ENCODE measurements around the gene SARS1. TPM values are rescaled to one million over a fixed set of nuclear protein-coding genes. Genes with fewer than 3 reads are reported as not detected.

Gene SARS1
- polyA plus RNA-seq, 1 of the 3 experiments (the other 2 are of a cell fraction) = 98.3 TPM

DNA sequence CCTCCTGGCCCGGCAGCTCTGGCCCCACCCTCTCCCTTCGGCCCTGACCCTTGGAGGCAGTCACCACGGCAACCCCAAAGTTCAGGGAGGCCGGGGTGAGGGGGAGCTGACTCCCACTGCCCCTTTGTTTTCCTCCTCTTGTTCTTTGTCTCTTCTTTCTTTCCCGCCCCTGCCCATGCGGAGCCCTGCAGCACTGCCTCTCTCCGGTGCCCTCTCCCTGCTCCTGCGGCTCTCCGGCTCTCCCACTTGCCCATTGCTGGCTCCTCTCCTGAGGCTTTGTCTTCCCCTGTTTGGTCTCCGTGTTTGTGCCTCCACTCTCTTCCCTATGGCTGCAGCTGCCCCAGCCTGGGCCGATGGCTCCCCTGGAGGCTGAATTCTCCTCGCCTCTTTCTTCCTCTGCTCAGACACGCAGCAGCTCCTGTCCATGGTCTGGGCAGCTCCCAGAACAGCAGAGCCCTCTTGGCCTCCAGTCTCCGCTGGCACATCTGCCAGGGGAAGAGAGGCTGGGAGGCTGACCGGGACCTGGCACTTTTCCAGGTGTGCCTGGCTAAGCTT, 41.5 kb downstream of the SARS1 start:
- Histone ChIP-seq H3K4me1 (ENCODE audit: control insufficient read depth in 1 of 2, insufficient read depth in 2 of 2, low read depth in 1 of 2, low read length in 1 of 2) (peaks cover 0 to 57% of the 10 kb centered on the region in 2 experiments; a peak in 1 of 4 replicates), H3K27ac (ENCODE audit: low read depth in 2 of 2, low read length in 1 of 2) (peak overlapping the region in 1 of 2 experiments; percentile 97; a peak in 2 of 4 replicates), H3K9ac (no peak overlapping the region), H3K79me2 (ENCODE audit: insufficient read depth) (no peaks in the 10 kb centered on the region), H3K4me2 (no peak overlapping the region), H4K20me1 (ENCODE audit: insufficient read depth) (no peaks in the 10 kb centered on the region), H2AFZ (ENCODE audit: low read depth) (no peak overlapping the region), H3K9me2 (no peaks in the 10 kb centered on the region), H3F3A (replicated peaks; ENCODE audit: insufficient read depth) (no peaks in the 10 kb centered on the region), H3K9me3 (no peaks in the 10 kb centered on the region), H3K27me3 (ENCODE audit: insufficient read depth) (no peaks in the 10 kb centered on the region), H3K4me3 (ENCODE audit: low read depth in 2 of 2, low read length in 1 of 2) (no peak overlapping the region; a peak in 1 of 4 replicates), H3K36me3 (replicated peaks in 1 of 2; ENCODE audit: control insufficient read depth in 1 of 2, insufficient read depth in 2 of 2, low read length in 1 of 2) (peaks cover 0 to 5% of the 10 kb centered on the region in 2 experiments)
- 90% methylated on average over 12 of the region's 15 CpGs for WGBS (ENCODE audit: low lambda C conversion rate)
- POLR2A ChIA-PET = interaction anchor here (0.6 to 2.7 kb wide), 2 partner anchors 10 to 155 kb away, joined by 3 to 11 read pairs; no protein-coding TSS in a partner anchor
- TF ChIP-seq ELF1 (IDR thresholded peaks at IDR 0.05) (no peak), TEAD4 (IDR thresholded peaks at IDR 0.05; ENCODE audit: borderline replicate concordance, insufficient read depth) (no peak), CHD2 (IDR thresholded peaks at IDR 0.05; ENCODE audit: low read length, partially characterized antibody) (no peak), MXI1 (IDR thresholded peaks at IDR 0.05; ENCODE audit: low read depth, low read length) (no peak), EP300 (IDR thresholded peaks at IDR 0.05; ENCODE audit: borderline replicate concordance in 1 of 2, low read depth in 1 of 2, low read length in 1 of 2) (no peak), RFX5 (IDR thresholded peaks at IDR 0.05; ENCODE audit: low read length) (no peak), EZH2phosphoT487 (IDR thresholded peaks at IDR 0.05; ENCODE audit: borderline replicate concordance, low read depth) (no peak), GABPA (IDR thresholded peaks at IDR 0.05; ENCODE audit: low read depth) (no peak), NFIC (IDR thresholded peaks at IDR 0.05; ENCODE audit: borderline replicate concordance) (no peak)
- TF ChIP-seq, protein P1, sequence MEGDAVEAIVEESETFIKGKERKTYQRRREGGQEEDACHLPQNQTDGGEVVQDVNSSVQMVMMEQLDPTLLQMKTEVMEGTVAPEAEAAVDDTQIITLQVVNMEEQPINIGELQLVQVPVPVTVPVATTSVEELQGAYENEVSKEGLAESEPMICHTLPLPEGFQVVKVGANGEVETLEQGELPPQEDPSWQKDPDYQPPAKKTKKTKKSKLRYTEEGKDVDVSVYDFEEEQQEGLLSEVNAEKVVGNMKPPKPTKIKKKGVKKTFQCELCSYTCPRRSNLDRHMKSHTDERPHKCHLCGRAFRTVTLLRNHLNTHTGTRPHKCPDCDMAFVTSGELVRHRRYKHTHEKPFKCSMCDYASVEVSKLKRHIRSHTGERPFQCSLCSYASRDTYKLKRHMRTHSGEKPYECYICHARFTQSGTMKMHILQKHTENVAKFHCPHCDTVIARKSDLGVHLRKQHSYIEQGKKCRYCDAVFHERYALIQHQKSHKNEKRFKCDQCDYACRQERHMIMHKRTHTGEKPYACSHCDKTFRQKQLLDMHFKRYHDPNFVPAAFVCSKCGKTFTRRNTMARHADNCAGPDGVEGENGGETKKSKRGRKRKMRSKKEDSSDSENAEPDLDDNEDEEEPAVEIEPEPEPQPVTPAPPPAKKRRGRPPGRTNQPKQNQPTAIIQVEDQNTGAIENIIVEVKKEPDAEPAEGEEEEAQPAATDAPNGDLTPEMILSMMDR (IDR thresholded peaks at IDR 0.05) = no peak
- DNase-seq = peak; percentile 50
- CTCF ChIA-PET = interaction anchor here (0.7 to 5.2 kb wide), 11 partner anchors 8 to 277 kb away, joined by 3 to 39 read pairs (median 5); partner anchors contain the start of genes CYB561D1 and SORT1

DNA sequence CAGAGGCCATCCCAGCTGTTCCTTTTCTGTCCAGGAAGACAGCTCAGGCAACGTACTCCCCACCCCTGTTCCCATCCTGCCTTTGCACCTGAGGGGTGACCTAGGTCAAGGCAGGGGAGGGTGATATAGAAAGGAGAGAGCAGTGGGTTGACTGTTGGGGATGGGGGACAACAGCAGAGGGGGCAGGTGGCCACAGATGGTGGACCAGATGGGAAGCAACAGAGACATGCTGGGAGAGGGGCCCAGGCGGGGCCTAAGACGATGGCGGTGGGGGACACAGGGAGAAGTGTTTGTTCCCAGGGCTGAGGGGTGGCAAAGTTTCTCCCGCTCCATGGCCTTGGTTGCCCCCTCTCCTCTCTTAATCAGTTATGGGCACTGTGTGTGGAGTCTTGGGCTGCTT, 42.0 kb downstream of the SARS1 start:
- H3K27ac ChIP-seq (ENCODE audit: low read depth in 2 of 2, low read length in 1 of 2) = peak overlapping the region in 1 of 2 experiments; percentile 97; a peak in 1 of 4 replicates
- H3K9ac ChIP-seq = no peak overlapping the region
- no peak overlapping the region for H3K4me3 ChIP-seq (ENCODE audit: low read depth in 2 of 2, low read length in 1 of 2)
- ChIA-PET CTCF (interaction anchor here (0.7 to 5.2 kb wide), 7 partner anchors 8 to 144 kb away, joined by 3 to 39 read pairs (median 3); partner anchors contain the start of gene SORT1), POLR2A (interaction anchor here (0.6 kb wide), 1 partner anchor 10 kb away, joined by 3 read pairs; no protein-coding TSS in a partner anchor)
- no peak overlapping the region for H3K4me2 ChIP-seq
- peaks cover 0 to 5% of the 10 kb centered on the region in 2 experiments for H3K36me3 ChIP-seq (replicated peaks in 1 of 2; ENCODE audit: control insufficient read depth in 1 of 2, insufficient read depth in 2 of 2, low read length in 1 of 2)
- no peaks in the 10 kb centered on the region for H3K79me2 ChIP-seq (ENCODE audit: insufficient read depth)
- no peaks in the 10 kb centered on the region for H3K27me3 ChIP-seq (ENCODE audit: insufficient read depth)
- WGBS (ENCODE audit: low lambda C conversion rate) = 96% methylated on average over 5 of the region's 5 CpGs
- peaks cover 0 to 55% of the 10 kb centered on the region in 2 experiments; a peak in 2 of 4 replicates for H3K4me1 ChIP-seq (ENCODE audit: control insufficient read depth in 1 of 2, insufficient read depth in 2 of 2, low read depth in 1 of 2, low read length in 1 of 2)
- no peak overlapping the region for H2AFZ ChIP-seq (ENCODE audit: low read depth)
- H3F3A ChIP-seq (replicated peaks; ENCODE audit: insufficient read depth) = no peaks in the 10 kb centered on the region
- H3K9me3 ChIP-seq = no peaks in the 10 kb centered on the region
- no peaks in the 10 kb centered on the region for H4K20me1 ChIP-seq (ENCODE audit: insufficient read depth)
- no peak for DNase-seq
- H3K9me2 ChIP-seq = no peaks in the 10 kb centered on the region
- TF ChIP-seq, protein P2, sequence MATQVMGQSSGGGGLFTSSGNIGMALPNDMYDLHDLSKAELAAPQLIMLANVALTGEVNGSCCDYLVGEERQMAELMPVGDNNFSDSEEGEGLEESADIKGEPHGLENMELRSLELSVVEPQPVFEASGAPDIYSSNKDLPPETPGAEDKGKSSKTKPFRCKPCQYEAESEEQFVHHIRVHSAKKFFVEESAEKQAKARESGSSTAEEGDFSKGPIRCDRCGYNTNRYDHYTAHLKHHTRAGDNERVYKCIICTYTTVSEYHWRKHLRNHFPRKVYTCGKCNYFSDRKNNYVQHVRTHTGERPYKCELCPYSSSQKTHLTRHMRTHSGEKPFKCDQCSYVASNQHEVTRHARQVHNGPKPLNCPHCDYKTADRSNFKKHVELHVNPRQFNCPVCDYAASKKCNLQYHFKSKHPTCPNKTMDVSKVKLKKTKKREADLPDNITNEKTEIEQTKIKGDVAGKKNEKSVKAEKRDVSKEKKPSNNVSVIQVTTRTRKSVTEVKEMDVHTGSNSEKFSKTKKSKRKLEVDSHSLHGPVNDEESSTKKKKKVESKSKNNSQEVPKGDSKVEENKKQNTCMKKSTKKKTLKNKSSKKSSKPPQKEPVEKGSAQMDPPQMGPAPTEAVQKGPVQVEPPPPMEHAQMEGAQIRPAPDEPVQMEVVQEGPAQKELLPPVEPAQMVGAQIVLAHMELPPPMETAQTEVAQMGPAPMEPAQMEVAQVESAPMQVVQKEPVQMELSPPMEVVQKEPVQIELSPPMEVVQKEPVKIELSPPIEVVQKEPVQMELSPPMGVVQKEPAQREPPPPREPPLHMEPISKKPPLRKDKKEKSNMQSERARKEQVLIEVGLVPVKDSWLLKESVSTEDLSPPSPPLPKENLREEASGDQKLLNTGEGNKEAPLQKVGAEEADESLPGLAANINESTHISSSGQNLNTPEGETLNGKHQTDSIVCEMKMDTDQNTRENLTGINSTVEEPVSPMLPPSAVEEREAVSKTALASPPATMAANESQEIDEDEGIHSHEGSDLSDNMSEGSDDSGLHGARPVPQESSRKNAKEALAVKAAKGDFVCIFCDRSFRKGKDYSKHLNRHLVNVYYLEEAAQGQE (IDR thresholded peaks at IDR 0.05; ENCODE audit: low read depth, low read length) = no peak
- TF ChIP-seq MXI1 (IDR thresholded peaks at IDR 0.05; ENCODE audit: low read depth, low read length) (no peak), GATA2 (CRISPR knock-in tag; IDR thresholded peaks at IDR 0.05) (no peak), JUND (IDR thresholded peaks at IDR 0.05) (no peak), FOSL2 (IDR thresholded peaks at IDR 0.05; ENCODE audit: borderline replicate concordance, low read depth) (no peak), TEAD4 (IDR thresholded peaks at IDR 0.05; ENCODE audit: borderline replicate concordance, insufficient read depth) (no peak), ELF1 (IDR thresholded peaks at IDR 0.05) (no peak), SIN3A (IDR thresholded peaks at IDR 0.05; ENCODE audit: borderline replicate concordance, low read depth, low read length) (no peak), POLR2AphosphoS5 (IDR thresholded peaks at IDR 0.05; ENCODE audit: low read depth, low read length) (no peak), CHD2 (IDR thresholded peaks at IDR 0.05; ENCODE audit: low read length, partially characterized antibody) (no peak), GABPA (IDR thresholded peaks at IDR 0.05; ENCODE audit: low read depth) (no peak), EP300 (IDR thresholded peaks at IDR 0.05; ENCODE audit: borderline replicate concordance in 1 of 2, low read depth in 1 of 2, low read length in 1 of 2) (no peak)
- TF ChIP-seq, protein P3, sequence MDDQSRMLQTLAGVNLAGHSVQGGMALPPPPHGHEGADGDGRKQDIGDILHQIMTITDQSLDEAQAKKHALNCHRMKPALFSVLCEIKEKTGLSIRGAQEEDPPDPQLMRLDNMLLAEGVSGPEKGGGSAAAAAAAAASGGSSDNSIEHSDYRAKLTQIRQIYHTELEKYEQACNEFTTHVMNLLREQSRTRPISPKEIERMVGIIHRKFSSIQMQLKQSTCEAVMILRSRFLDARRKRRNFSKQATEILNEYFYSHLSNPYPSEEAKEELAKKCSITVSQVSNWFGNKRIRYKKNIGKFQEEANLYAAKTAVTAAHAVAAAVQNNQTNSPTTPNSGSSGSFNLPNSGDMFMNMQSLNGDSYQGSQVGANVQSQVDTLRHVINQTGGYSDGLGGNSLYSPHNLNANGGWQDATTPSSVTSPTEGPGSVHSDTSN (IDR thresholded peaks at IDR 0.05) = no peak
- TF ChIP-seq, protein P4, sequence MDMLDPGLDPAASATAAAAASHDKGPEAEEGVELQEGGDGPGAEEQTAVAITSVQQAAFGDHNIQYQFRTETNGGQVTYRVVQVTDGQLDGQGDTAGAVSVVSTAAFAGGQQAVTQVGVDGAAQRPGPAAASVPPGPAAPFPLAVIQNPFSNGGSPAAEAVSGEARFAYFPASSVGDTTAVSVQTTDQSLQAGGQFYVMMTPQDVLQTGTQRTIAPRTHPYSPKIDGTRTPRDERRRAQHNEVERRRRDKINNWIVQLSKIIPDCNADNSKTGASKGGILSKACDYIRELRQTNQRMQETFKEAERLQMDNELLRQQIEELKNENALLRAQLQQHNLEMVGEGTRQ (IDR thresholded peaks at IDR 0.05; ENCODE audit: borderline replicate concordance, low read depth, low read length) = no peak
